SK-N-SH (cell line): ENCODE data around the gene CPM. TPM values are rescaled to one million over a fixed set of nuclear protein-coding genes. Genes with fewer than 3 reads are reported as not detected.

Experiments
- CTCF ChIA-PET: fragments of 300-600, 350-600 bp; formaldehyde crosslinking; extraction: SDS; loops from one replicate; lab custom pipeline; 2021; lab: Yijun Ruan, JAX
- POLR2A ChIA-PET: fragments of 350-600 bp; sonication (Branson Sonifier 250); formaldehyde crosslinking; extraction: SDS; loops from one replicate; lab custom pipeline; 2020; ENCODE audit warnings: antibody characterized with exemption, inconsistent platforms; lab: Yijun Ruan, JAX
- DNase-seq: peaks from one replicate; pipeline ENCODE4 v3.0.0; 2012
- H2AFZ ChIP-seq: fragments of 200-600 bp; sonication (generic); 2 replicates; pipeline ENCODE4 v1.8.1; 2016; ENCODE audit warnings: antibody characterized with exemption, mild to moderate bottlenecking, low read depth
- H3F3A ChIP-seq: fragments of 200-600 bp; sonication (generic); replicated peaks from 2 replicates; pipeline ENCODE3; 2016; ENCODE audit warnings: antibody characterized with exemption, mild to moderate bottlenecking; ENCODE audit not compliant: insufficient read depth
- H3K27ac ChIP-seq, 2 experiments: fragments of 200-500 bp in 1 of 2; fragments of 200-600 bp in 1 of 2; sonication (Bioruptor generic) in 1 of 2; sonication (generic), shearing (Covaris generic) in 1 of 2; 2 replicates each; pipeline versions ENCODE4 v1.5.1 to v1.6.1; 2014 to 2016; ENCODE audit warnings: low read depth in 2 of 2, inconsistent platforms in 1 of 2, low read length in 1 of 2, mild to moderate bottlenecking in 1 of 2, mixed read lengths in 1 of 2
- H3K27me3 ChIP-seq: fragments of 200-600 bp; sonication (generic), shearing (Covaris generic); 2 replicates; pipeline ENCODE4 v1.6.1; 2016; ENCODE audit warnings: mixed run types; ENCODE audit not compliant: insufficient read depth
- H3K36me3 ChIP-seq, 2 experiments: fragments of 200-500 bp in 1 of 2; fragments of 200-600 bp in 1 of 2; sonication (Bioruptor generic) in 1 of 2; sonication (generic) in 1 of 2; replicated peaks in 1 of 2; 2 replicates each; pipeline versions ENCODE3 to v1.5.1; 2014 to 2016; ENCODE audit warnings: low read length in 1 of 2, mild to moderate bottlenecking in 1 of 2; ENCODE audit not compliant: insufficient read depth in 2 of 2, control insufficient read depth in 1 of 2
- H3K4me1 ChIP-seq, 2 experiments: fragments of 200-500 bp in 1 of 2; fragments of 200-600 bp in 1 of 2; sonication (Bioruptor generic) in 1 of 2; sonication (generic), shearing (Covaris generic) in 1 of 2; 2 replicates each; pipeline versions ENCODE4 v1.5.1 to v1.6.1; 2014 to 2016; ENCODE audit warnings: low read depth in 1 of 2, low read length in 1 of 2, mixed run types in 1 of 2; ENCODE audit not compliant: insufficient read depth in 2 of 2, control insufficient read depth in 1 of 2
- H3K4me2 ChIP-seq: fragments of 200-600 bp; sonication (generic), shearing (Covaris generic); 2 replicates; pipeline ENCODE4 v1.6.1; 2017; ENCODE audit warnings: mixed run types
- H3K4me3 ChIP-seq, 2 experiments: fragments of 200-500 bp in 1 of 2; fragments of 200-600 bp in 1 of 2; sonication (Bioruptor generic) in 1 of 2; sonication (generic), shearing (Covaris generic) in 1 of 2; 2 replicates each; pipeline versions ENCODE4 v1.5.1 to v1.8.1; 2014 to 2016; ENCODE audit warnings: low read depth in 2 of 2, inconsistent platforms in 1 of 2, low read length in 1 of 2, mild to moderate bottlenecking in 1 of 2, mixed read lengths in 1 of 2, moderate library complexity in 1 of 2
- H3K79me2 ChIP-seq: fragments of 200-600 bp; sonication (generic); 2 replicates; pipeline ENCODE4 v1.8.1; 2017; ENCODE audit warnings: mild to moderate bottlenecking; ENCODE audit not compliant: insufficient read depth
- H3K9ac ChIP-seq: fragments of 200-600 bp; sonication (generic); 2 replicates; pipeline ENCODE4 v1.6.1; 2017; ENCODE audit warnings: mixed run types
- H3K9me2 ChIP-seq: fragments of 200-600 bp; sonication (generic); 2 replicates; pipeline ENCODE4 v1.6.1; 2017; ENCODE audit warnings: mixed run types
- H3K9me3 ChIP-seq: fragments of 200-600 bp; sonication (generic); 2 replicates; pipeline ENCODE4 v1.6.1; 2017; ENCODE audit warnings: mixed run types, mild to moderate bottlenecking, moderate library complexity
- H4K20me1 ChIP-seq: fragments of 200-600 bp; sonication (generic); 2 replicates; pipeline ENCODE4 v1.6.1; 2017; ENCODE audit warnings: mild to moderate bottlenecking, mixed run types; ENCODE audit not compliant: insufficient read depth
- CTCF ChIP-seq: fragments of 200-600 bp; sonication (generic); IDR thresholded peaks from 2 replicates; pipeline ENCODE4 v1.6.1; 2017; ENCODE audit warnings: antibody characterized with exemption, mild to moderate bottlenecking, moderate library complexity
- ELF1 ChIP-seq: IDR thresholded peaks from 2 replicates; pipeline ENCODE4 v1.4.0; 2012
- EZH2phosphoT487 ChIP-seq: fragments of 200-600 bp; sonication (generic); IDR thresholded peaks from 2 replicates; pipeline ENCODE4 v1.6.1; 2017; ENCODE audit warnings: low read depth, mixed run types, mild to moderate bottlenecking, antibody characterized with exemption, moderate library complexity, borderline replicate concordance
- FOSL2 ChIP-seq: IDR thresholded peaks from 2 replicates; pipeline ENCODE4 v1.4.0; 2012; ENCODE audit warnings: low read depth, mild to moderate bottlenecking, moderate library complexity, borderline replicate concordance
- FOXJ3 ChIP-seq: sonication (generic); formaldehyde crosslinking; IDR thresholded peaks from 2 replicates; pipeline ENCODE4 v1.5.1; 2020; ENCODE audit warnings: mild to moderate bottlenecking, missing genetic modification reagents
- FOXM1 ChIP-seq: IDR thresholded peaks from 2 replicates; pipeline ENCODE4 v1.4.0; 2012; ENCODE audit warnings: low read depth, mild to moderate bottlenecking
- GABPA ChIP-seq: IDR thresholded peaks from 2 replicates; pipeline ENCODE4 v1.4.0; 2012; ENCODE audit warnings: low read depth, mild to moderate bottlenecking
- GATA2 ChIP-seq: sonication (generic); formaldehyde crosslinking; IDR thresholded peaks from 2 replicates; pipeline ENCODE4 v1.5.0; 2020; ENCODE audit warnings: mild to moderate bottlenecking, missing genetic modification reagents
- IRF3 ChIP-seq: fragments of 150-350 bp; IDR thresholded peaks from 2 replicates; pipeline ENCODE4 v1.6.1; 2016; ENCODE audit warnings: mild to moderate bottlenecking, low read depth, low read length
- JUND ChIP-seq: IDR thresholded peaks from 2 replicates; pipeline ENCODE4 v1.4.0; 2012
- PBX3 ChIP-seq: IDR thresholded peaks from 2 replicates; pipeline ENCODE4; 2012
- RCOR1 ChIP-seq: fragments of 150-350 bp; IDR thresholded peaks from 2 replicates; pipeline ENCODE4 v1.6.1; 2017; ENCODE audit warnings: antibody characterized with exemption, low read length
- RXRA ChIP-seq: IDR thresholded peaks from 2 replicates; pipeline ENCODE4 v1.4.0; 2012; ENCODE audit warnings: low read depth, mild to moderate bottlenecking, borderline replicate concordance
- TAF1 ChIP-seq: IDR thresholded peaks from 2 replicates; pipeline ENCODE4 v1.6.1; 2012; ENCODE audit warnings: low read depth, mild to moderate bottlenecking, low read length, moderate library complexity, borderline replicate concordance
- TEAD4 ChIP-seq: IDR thresholded peaks from 2 replicates; pipeline ENCODE4 v1.4.0; 2012; ENCODE audit warnings: mild to moderate bottlenecking, borderline replicate concordance; ENCODE audit not compliant: insufficient read depth
- USF1 ChIP-seq: IDR thresholded peaks from 2 replicates; pipeline ENCODE4 v1.4.0; 2012; ENCODE audit warnings: low read depth, borderline replicate concordance
- USF2 ChIP-seq: fragments of 150-350 bp; IDR thresholded peaks from 2 replicates; pipeline ENCODE4 v1.6.1; 2017; ENCODE audit warnings: antibody characterized with exemption, low read length, low read depth, borderline replicate concordance
- YY1 ChIP-seq: IDR thresholded peaks from 2 replicates; pipeline ENCODE4 v1.4.0; 2012; ENCODE audit warnings: low read depth, mild to moderate bottlenecking
- ZBTB33 ChIP-seq: IDR thresholded peaks from 2 replicates; pipeline ENCODE4 v1.4.0; 2012; ENCODE audit warnings: low read depth, borderline replicate concordance
- WGBS: methylation state at CpG from one replicate; pipeline ENCODE4 v1.1.6; 2017; ENCODE audit warnings: low lambda C conversion rate; 5-methylcytosine and 5-hydroxymethylcytosine counted together
- polyA plus RNA-seq, 3 experiments: library from polyadenylated mRNA; depleted of rRNA; stranded (reverse); fragments of >200 nt; gene quantifications; 2 replicates each; pipeline ENCODE4 v1.2.3, GENCODE V29; 2012

CPM gene
- polyA plus RNA-seq, 1 of the 3 experiments (the other 2 are of a cell fraction): 10.8 TPM

GRCh38 chr12:68863109-68863770 is 69.7 kb downstream of the CPM start:
- ChIA-PET CTCF (interaction anchor here (0.6 to 1.1 kb wide), 2 partner anchors 12 to 240 kb away, joined by 3 read pairs; no protein-coding TSS in a partner anchor), POLR2A (no interaction called here)
- no peak overlapping the region for H3K27ac ChIP-seq
- no peaks in the 10 kb centered on the region for H3K9me3 ChIP-seq
- peak overlapping the region; percentile 24 for H2AFZ ChIP-seq
- H3K36me3 ChIP-seq: no peaks in the 10 kb centered on the region
- no peak overlapping the region for H3K9ac ChIP-seq
- 45% methylated on average over 6 of the region's 7 CpGs for WGBS
- TF ChIP-seq IRF3 (no peak), GABPA (no peak), FOXM1 (no peak), JUND (no peak), GATA2 (CRISPR knock-in tag) (no peak), FOXJ3 (no peak), RXRA (no peak), EZH2phosphoT487 (no peak)
- H3K4me3 ChIP-seq: no peak overlapping the region
- H3K79me2 ChIP-seq: no peaks in the 10 kb centered on the region
- no peaks in the 10 kb centered on the region for H4K20me1 ChIP-seq
- no peaks in the 10 kb centered on the region for H3K27me3 ChIP-seq
- H3K9me2 ChIP-seq: no peaks in the 10 kb centered on the region
- H3K4me1 ChIP-seq: no peaks in the 10 kb centered on the region; a peak in 1 of 4 replicates
- no peak overlapping the region for H3K4me2 ChIP-seq
- no peaks in the 10 kb centered on the region for H3F3A ChIP-seq
- no peak for DNase-seq

- no peak overlapping the region for H3K9ac ChIP-seq
- WGBS: 89% methylated on average over 3 of the region's 3 CpGs
- H3F3A ChIP-seq: no peaks in the 10 kb centered on the region
- H3K79me2 ChIP-seq: no peaks in the 10 kb centered on the region
- no peaks in the 10 kb centered on the region for H3K9me3 ChIP-seq
- no peak for DNase-seq
- H3K27me3 ChIP-seq: no peaks in the 10 kb centered on the region
- no peaks in the 10 kb centered on the region for H3K4me1 ChIP-seq
- H3K36me3 ChIP-seq: no peaks in the 10 kb centered on the region
- no peaks in the 10 kb centered on the region for H4K20me1 ChIP-seq
- H2AFZ ChIP-seq: no peak overlapping the region
- H3K9me2 ChIP-seq: no peaks in the 10 kb centered on the region
- TF ChIP-seq USF1 (no peak), CTCF (no peak), FOXJ3 (no peak), ZBTB33 (no peak), RXRA (no peak), FOSL2 (no peak), TAF1 (no peak), FOXM1 (no peak), USF2 (no peak), PBX3 (no peak), RCOR1 (no peak), TEAD4 (no peak), YY1 (no peak), ELF1 (no peak)
- ChIA-PET POLR2A (no interaction called here), CTCF (interaction anchor here (0.9 to 1.3 kb wide), 5 partner anchors 13 to 208 kb away, joined by 3 to 5 read pairs (median 3); no protein-coding TSS in a partner anchor)
- no peak overlapping the region for H3K27ac ChIP-seq
- no peak overlapping the region for H3K4me3 ChIP-seq
- H3K4me2 ChIP-seq: no peak overlapping the region
Observed at GRCh38 chr12:68861890-68862289, 71.1 kb downstream of the CPM start.
